Keratinocyte (primary cell): ENCODE results near the gene XRCC3. TPM values are rescaled to one million over a fixed set of nuclear protein-coding genes. Genes with fewer than 3 reads are reported as not detected.

Experiments
- DNase-seq: peaks from one replicate; pipeline ENCODE4 v3.0.0-alpha.2; 2011; ENCODE audit warnings: low read depth, missing footprints, low spot score
- FAIRE-seq: peaks from 2 replicates; lab custom pipeline; 2011; peaks lifted over from hg19 to GRCh38; lab: Jason Lieb, UNC
- H2AFZ ChIP-seq: 2 replicates; pipeline ENCODE4 v1.6.0; 2012; ENCODE audit warnings: low read length, control low read depth, inconsistent platforms; ENCODE audit not compliant: control insufficient read depth
- H3K27ac ChIP-seq: 2 replicates; pipeline ENCODE4 v1.5.1; 2011; ENCODE audit warnings: low read length; ENCODE audit not compliant: control insufficient read depth, insufficient read depth
- H3K27me3 ChIP-seq: 3 replicates; pipeline ENCODE4 v1.6.0; 2011; ENCODE audit warnings: low read length; ENCODE audit not compliant: control insufficient read depth, insufficient read depth; ENCODE audit errors: extremely low read depth
- H3K36me3 ChIP-seq, 2 experiments: 2 replicates in 1 of 2; 3 replicates in 1 of 2; pipeline ENCODE4 v1.5.1; 2011; ENCODE audit warnings: low read length in 2 of 2, mild to moderate bottlenecking in 1 of 2; ENCODE audit not compliant: control insufficient read depth in 2 of 2, insufficient read depth in 2 of 2; ENCODE audit errors: extremely low read depth in 1 of 2
- H3K4me1 ChIP-seq: 3 replicates; pipeline ENCODE4 v1.5.1; 2011; ENCODE audit warnings: low read length; ENCODE audit not compliant: control insufficient read depth, insufficient read depth; ENCODE audit errors: extremely low read depth
- H3K4me2 ChIP-seq: 3 replicates; pipeline ENCODE4 v1.6.0; 2011; ENCODE audit warnings: low read depth, low read length; ENCODE audit not compliant: control insufficient read depth, insufficient read depth; ENCODE audit errors: extremely low read depth
- H3K4me3 ChIP-seq, 3 experiments: fragments of 200-600 bp in 1 of 3; sonication (generic) in 1 of 3; 2 replicates in 2 of 3; 3 replicates in 1 of 3; pipeline ENCODE4 v1.5.1; 2011 to 2016; ENCODE audit warnings: low read length in 3 of 3, mild to moderate bottlenecking in 3 of 3, control low read depth in 2 of 3, inconsistent platforms in 1 of 3, low read depth in 1 of 3, mixed read lengths in 1 of 3, mixed run types in 1 of 3, moderate library complexity in 1 of 3; ENCODE audit not compliant: control insufficient read depth in 2 of 3, insufficient read depth in 2 of 3; ENCODE audit errors: extremely low read depth in 1 of 3
- H3K79me2 ChIP-seq: 2 replicates; pipeline ENCODE4 v1.6.0; 2012; ENCODE audit warnings: low read length; ENCODE audit not compliant: control insufficient read depth, insufficient read depth
- H3K9ac ChIP-seq: 3 replicates; pipeline ENCODE4 v1.6.0; 2011; ENCODE audit warnings: low read length; ENCODE audit not compliant: control insufficient read depth, insufficient read depth; ENCODE audit errors: extremely low read depth
- H3K9me1 ChIP-seq: 3 replicates; pipeline ENCODE4 v1.6.0; 2011; ENCODE audit warnings: low read length; ENCODE audit not compliant: control insufficient read depth, insufficient read depth; ENCODE audit errors: extremely low read depth
- H3K9me3 ChIP-seq: 2 replicates; pipeline ENCODE4 v1.5.1; 2012; ENCODE audit warnings: low read depth, low read length; ENCODE audit not compliant: control insufficient read depth
- H4K20me1 ChIP-seq: 3 replicates; pipeline ENCODE4 v1.6.0; 2011; ENCODE audit warnings: low read length; ENCODE audit not compliant: control insufficient read depth, insufficient read depth; ENCODE audit errors: extremely low read depth
- EZH2 ChIP-seq: IDR thresholded peaks from one replicate; pipeline ENCODE4 v1.6.1; 2012; ENCODE audit warnings: inconsistent platforms, mild to moderate bottlenecking, low read length, moderate library complexity
- dilution Hi-C: fragments of 300-500 bp; cut with MboI; formaldehyde crosslinking; loops from one replicate; pipeline ENCODE4 v1.7.0; 2020; ENCODE audit warnings: low sequenced_read_pairs; ENCODE audit not compliant: extremely low pct_ligation_motif_present
- polyA plus RNA-seq, 5 experiments: library from polyadenylated mRNA; depleted of rRNA in 3 of 5; stranded (reverse) in 3 of 5; stranded (forward) in 1 of 5; unstranded in 1 of 5; fragments of >200 nt; gene quantifications; 1 replicate in 1 of 5; 2 replicates in 3 of 5; 3 replicates in 1 of 5; pipeline versions ENCODE4 v1.2.1 to v1.2.3, GENCODE V29; 2011 to 2012; ENCODE audit warnings: missing spikeins in 2 of 5, low read depth in 1 of 5, low replicate concordance in 1 of 5
- TF ChIP-seq, protein P1 (sequence below), 3 experiments: IDR thresholded peaks in 1 of 3; conservative IDR thresholded peaks in 1 of 3; optimal IDR thresholded peaks in 1 of 3; 2 replicates in 2 of 3; 3 replicates in 1 of 3; pipeline versions ENCODE3 to v1.5.1; 2011; ENCODE audit warnings: low read length in 3 of 3, mild to moderate bottlenecking in 3 of 3, moderate library complexity in 2 of 3, control low read depth in 1 of 3, inconsistent platforms in 1 of 3; ENCODE audit not compliant: insufficient read depth in 2 of 3; ENCODE audit errors: extremely low read depth in 1 of 3

The XRCC3 gene
- polyA plus RNA-seq, 1 donor (not counting 4 experiments of a cell fraction or from before 2014, with no cell fraction given) = 21.0 TPM

- peak overlapping the region; percentile 65 for H3K4me2 ChIP-seq
- peaks cover 7 to 13% of the 10 kb centered on the region in 2 experiments for H3K36me3 ChIP-seq
- peak overlapping the region; percentile 65 for H3K27ac ChIP-seq
- H2AFZ ChIP-seq = no peak overlapping the region
- H3K4me3 ChIP-seq = peak overlapping the region in 1 of 3 experiments; percentile 23
- H3K79me2 ChIP-seq = peaks cover 26% of the 10 kb centered on the region
- no peaks in the 10 kb centered on the region for H3K27me3 ChIP-seq
- TF ChIP-seq, protein P1, sequence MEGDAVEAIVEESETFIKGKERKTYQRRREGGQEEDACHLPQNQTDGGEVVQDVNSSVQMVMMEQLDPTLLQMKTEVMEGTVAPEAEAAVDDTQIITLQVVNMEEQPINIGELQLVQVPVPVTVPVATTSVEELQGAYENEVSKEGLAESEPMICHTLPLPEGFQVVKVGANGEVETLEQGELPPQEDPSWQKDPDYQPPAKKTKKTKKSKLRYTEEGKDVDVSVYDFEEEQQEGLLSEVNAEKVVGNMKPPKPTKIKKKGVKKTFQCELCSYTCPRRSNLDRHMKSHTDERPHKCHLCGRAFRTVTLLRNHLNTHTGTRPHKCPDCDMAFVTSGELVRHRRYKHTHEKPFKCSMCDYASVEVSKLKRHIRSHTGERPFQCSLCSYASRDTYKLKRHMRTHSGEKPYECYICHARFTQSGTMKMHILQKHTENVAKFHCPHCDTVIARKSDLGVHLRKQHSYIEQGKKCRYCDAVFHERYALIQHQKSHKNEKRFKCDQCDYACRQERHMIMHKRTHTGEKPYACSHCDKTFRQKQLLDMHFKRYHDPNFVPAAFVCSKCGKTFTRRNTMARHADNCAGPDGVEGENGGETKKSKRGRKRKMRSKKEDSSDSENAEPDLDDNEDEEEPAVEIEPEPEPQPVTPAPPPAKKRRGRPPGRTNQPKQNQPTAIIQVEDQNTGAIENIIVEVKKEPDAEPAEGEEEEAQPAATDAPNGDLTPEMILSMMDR (optimal IDR thresholded peaks at IDR 0.05 in 1 of 3, IDR thresholded peaks at IDR 0.05 in 1 of 3, conservative IDR thresholded peaks at IDR 0.05 in 1 of 3; ENCODE audit: extremely low read depth in 1 of 3, insufficient read depth in 2 of 3, low read length in 3 of 3) = no peak
- no peak for TF ChIP-seq EZH2
- DNase-seq (no peak), FAIRE-seq (no peak)
- dilution Hi-C loops = no loop called here
- H3K9me1 ChIP-seq = no peaks in the 10 kb centered on the region
- no peak overlapping the region for H3K9ac ChIP-seq
- peaks cover 5% of the 10 kb centered on the region for H4K20me1 ChIP-seq
- H3K9me3 ChIP-seq = no peaks in the 10 kb centered on the region
- peaks cover 42% of the 10 kb centered on the region for H3K4me1 ChIP-seq
Measured at GRCh38 chr14:103710771-103711377, 4.4 kb downstream of the XRCC3 start.

- TF ChIP-seq EZH2 = no peak
- TF ChIP-seq, protein P1 (optimal IDR thresholded peaks at IDR 0.05 in 1 of 3, IDR thresholded peaks at IDR 0.05 in 1 of 3, conservative IDR thresholded peaks at IDR 0.05 in 1 of 3; ENCODE audit: extremely low read depth in 1 of 3, insufficient read depth in 2 of 3, low read length in 3 of 3) = no peak
- peaks cover 24% of the 10 kb centered on the region for H3K79me2 ChIP-seq
- H3K27me3 ChIP-seq = no peaks in the 10 kb centered on the region
- peaks cover 13 to 22% of the 10 kb centered on the region in 2 experiments for H3K36me3 ChIP-seq
- H3K27ac ChIP-seq = no peak overlapping the region
- DNase-seq (no peak), FAIRE-seq (no peak)
- H3K4me1 ChIP-seq = peaks cover 42% of the 10 kb centered on the region
- H3K9me1 ChIP-seq = no peaks in the 10 kb centered on the region
- H3K4me3 ChIP-seq = no peak overlapping the region
- no peak overlapping the region for H3K4me2 ChIP-seq
- dilution Hi-C loops = no loop called here
- H4K20me1 ChIP-seq = peaks cover 5% of the 10 kb centered on the region
- H3K9me3 ChIP-seq = no peaks in the 10 kb centered on the region
- no peak overlapping the region for H2AFZ ChIP-seq
- no peak overlapping the region for H3K9ac ChIP-seq
Measured at GRCh38 chr14:103709814-103710213, 5.4 kb downstream of the XRCC3 start.
